Neural cell (in vitro differentiated cells): Measurements from ENCODE around the gene NGB. TPM values are rescaled to one million over a fixed set of nuclear protein-coding genes. Genes with fewer than 3 reads are reported as not detected.

Experiments used
- H2AFZ ChIP-seq: fragments of 200-600, 300-800 bp; sonication (generic), shearing (Covaris generic); 2 replicates; pipeline ENCODE4 v1.6.0; 2014; ENCODE audit warnings: low read depth, mild to moderate bottlenecking, antibody characterized with exemption, low read length, moderate library complexity
- H3F3A ChIP-seq: fragments of 200-600 bp; shearing (Covaris generic); 2 replicates; pipeline ENCODE4 v1.6.1; 2016; ENCODE audit warnings: mild to moderate bottlenecking, moderate library complexity, mixed read lengths, antibody characterized with exemption, low read length; ENCODE audit not compliant: insufficient read depth, poor library complexity, severe bottlenecking
- H3K27ac ChIP-seq: fragments of 200-600, 300-800 bp; sonication (generic), shearing (Covaris generic); 2 replicates; pipeline ENCODE4 v1.5.1; 2014; ENCODE audit warnings: mild to moderate bottlenecking, low read length, moderate library complexity
- H3K27me3 ChIP-seq: fragments of 300-800, 200-600 bp; sonication (generic), shearing (Covaris generic); 2 replicates; pipeline ENCODE4 v1.6.0; 2014; ENCODE audit warnings: mild to moderate bottlenecking, low read depth, low read length, moderate library complexity; ENCODE audit not compliant: insufficient read depth
- H3K36me3 ChIP-seq: fragments of 300-800, 200-600 bp; sonication (generic), shearing (Covaris generic); 2 replicates; pipeline ENCODE4 v1.5.1; 2014; ENCODE audit warnings: mild to moderate bottlenecking, antibody characterized with exemption, low read length, moderate library complexity; ENCODE audit not compliant: insufficient read depth
- H3K4me2 ChIP-seq: fragments of 300-800, 200-600 bp; sonication (generic), shearing (Covaris generic); 2 replicates; pipeline ENCODE4 v1.6.0; 2014; ENCODE audit warnings: mild to moderate bottlenecking, low read length
- H3K4me3 ChIP-seq: fragments of 300-800, 200-600 bp; sonication (generic), shearing (Covaris generic); 2 replicates; pipeline ENCODE4 v1.5.1; 2014; ENCODE audit warnings: mild to moderate bottlenecking, low read length, moderate library complexity
- H3K79me2 ChIP-seq: fragments of 200-600 bp; shearing (Covaris generic); replicated peaks from 2 replicates; pipeline ENCODE4 v1.6.0; 2014; ENCODE audit warnings: mild to moderate bottlenecking, low read length, moderate library complexity; ENCODE audit not compliant: insufficient read depth
- H3K9ac ChIP-seq: fragments of 300-800, 200-600 bp; sonication (generic), shearing (Covaris generic); 2 replicates; pipeline ENCODE4 v1.6.1; 2016; ENCODE audit warnings: mild to moderate bottlenecking, low read length, mixed read lengths
- H3K9me2 ChIP-seq: fragments of 200-600 bp; shearing (Covaris generic); 2 replicates; pipeline ENCODE4 v1.6.1; 2016; ENCODE audit warnings: mild to moderate bottlenecking, low read length, mixed read lengths; ENCODE audit not compliant: insufficient read depth
- H3K9me3 ChIP-seq: fragments of 200-600, 300-800 bp; sonication (generic), shearing (Covaris generic); 2 replicates; pipeline ENCODE4 v1.6.1; 2016; ENCODE audit warnings: mild to moderate bottlenecking, mixed run types, low read length, moderate library complexity, mixed read lengths
- H4K20me1 ChIP-seq: fragments of 200-600 bp; shearing (Covaris generic); 2 replicates; pipeline ENCODE4 v1.6.1; 2016; ENCODE audit warnings: mild to moderate bottlenecking, mixed run types; ENCODE audit not compliant: insufficient read depth
- EP300 ChIP-seq: fragments of 450-650 bp; conservative IDR thresholded peaks from 2 replicates; pipeline ENCODE4 v1.6.1; 2014; ENCODE audit warnings: antibody characterized with exemption, mild to moderate bottlenecking, moderate library complexity; ENCODE audit not compliant: poor library complexity, severe bottlenecking
- EZH2 ChIP-seq: fragments of 200-600, 300-800 bp; shearing (Covaris generic), sonication (generic); IDR thresholded peaks from 2 replicates; pipeline ENCODE4 v1.6.1; 2014; ENCODE audit warnings: antibody characterized with exemption, low read length, borderline replicate concordance, mild to moderate bottlenecking; ENCODE audit not compliant: insufficient read depth, poor library complexity, severe bottlenecking
- MXI1 ChIP-seq: fragments of 450-650 bp; conservative IDR thresholded peaks from 2 replicates; pipeline ENCODE4 v1.6.1; 2014; ENCODE audit warnings: antibody characterized with exemption, mild to moderate bottlenecking; ENCODE audit not compliant: poor library complexity, severe bottlenecking
- POLR2AphosphoS5 ChIP-seq: IDR thresholded peaks from 2 replicates; pipeline ENCODE4 v1.6.1; 2012
- RAD21 ChIP-seq: fragments of 450-650 bp; conservative IDR thresholded peaks from 2 replicates; pipeline ENCODE4 v1.6.1; 2014; ENCODE audit warnings: antibody characterized with exemption, mild to moderate bottlenecking, moderate library complexity
- TAF1 ChIP-seq: IDR thresholded peaks from 2 replicates; pipeline ENCODE4 v1.6.1; 2012; ENCODE audit warnings: low read depth
- polyA plus RNA-seq: library from polyadenylated mRNA; depleted of rRNA; stranded (reverse); fragments of >200 nt; gene quantifications from 2 replicates; pipeline ENCODE4 v1.2.3, GENCODE V29; 2014
- TF ChIP-seq, protein P1 (sequence below): IDR thresholded peaks from 2 replicates; pipeline ENCODE4 v1.6.1; 2012; ENCODE audit warnings: borderline replicate concordance
- TF ChIP-seq, protein P2 (sequence below): fragments of 450-650 bp; IDR thresholded peaks from 2 replicates; pipeline ENCODE4 v1.5.1; 2014; ENCODE audit warnings: antibody characterized with exemption, mild to moderate bottlenecking, moderate library complexity; ENCODE audit not compliant: poor library complexity, severe bottlenecking

Gene NGB
- polyA plus RNA-seq, 1 donor from 2014 or later = 0.87 TPM

- no peak for TF ChIP-seq EZH2
- TF ChIP-seq RAD21 = no peak
Observed at GRCh38 chr14:77230914-77231313, 40.1 kb downstream of the NGB start (continued).

- Histone ChIP-seq H3K36me3 (peaks cover 5% of the 10 kb centered on the region), H3K9me2 (no peaks in the 10 kb centered on the region), H4K20me1 (no peaks in the 10 kb centered on the region), H3K4me3 (no peak overlapping the region), H3K9me3 (peaks cover 5% of the 10 kb centered on the region), H3K9ac (no peak overlapping the region), H3K27ac (no peak overlapping the region), H2AFZ (no peak overlapping the region), H3F3A (no peaks in the 10 kb centered on the region), H3K79me2 (no peaks in the 10 kb centered on the region), H3K27me3 (no peaks in the 10 kb centered on the region), H3K4me2 (no peak overlapping the region)
- TF ChIP-seq TAF1 = no peak
- TF ChIP-seq RAD21 = no peak
- TF ChIP-seq EP300 = no peak
- no peak for TF ChIP-seq EZH2
- TF ChIP-seq, protein P1, sequence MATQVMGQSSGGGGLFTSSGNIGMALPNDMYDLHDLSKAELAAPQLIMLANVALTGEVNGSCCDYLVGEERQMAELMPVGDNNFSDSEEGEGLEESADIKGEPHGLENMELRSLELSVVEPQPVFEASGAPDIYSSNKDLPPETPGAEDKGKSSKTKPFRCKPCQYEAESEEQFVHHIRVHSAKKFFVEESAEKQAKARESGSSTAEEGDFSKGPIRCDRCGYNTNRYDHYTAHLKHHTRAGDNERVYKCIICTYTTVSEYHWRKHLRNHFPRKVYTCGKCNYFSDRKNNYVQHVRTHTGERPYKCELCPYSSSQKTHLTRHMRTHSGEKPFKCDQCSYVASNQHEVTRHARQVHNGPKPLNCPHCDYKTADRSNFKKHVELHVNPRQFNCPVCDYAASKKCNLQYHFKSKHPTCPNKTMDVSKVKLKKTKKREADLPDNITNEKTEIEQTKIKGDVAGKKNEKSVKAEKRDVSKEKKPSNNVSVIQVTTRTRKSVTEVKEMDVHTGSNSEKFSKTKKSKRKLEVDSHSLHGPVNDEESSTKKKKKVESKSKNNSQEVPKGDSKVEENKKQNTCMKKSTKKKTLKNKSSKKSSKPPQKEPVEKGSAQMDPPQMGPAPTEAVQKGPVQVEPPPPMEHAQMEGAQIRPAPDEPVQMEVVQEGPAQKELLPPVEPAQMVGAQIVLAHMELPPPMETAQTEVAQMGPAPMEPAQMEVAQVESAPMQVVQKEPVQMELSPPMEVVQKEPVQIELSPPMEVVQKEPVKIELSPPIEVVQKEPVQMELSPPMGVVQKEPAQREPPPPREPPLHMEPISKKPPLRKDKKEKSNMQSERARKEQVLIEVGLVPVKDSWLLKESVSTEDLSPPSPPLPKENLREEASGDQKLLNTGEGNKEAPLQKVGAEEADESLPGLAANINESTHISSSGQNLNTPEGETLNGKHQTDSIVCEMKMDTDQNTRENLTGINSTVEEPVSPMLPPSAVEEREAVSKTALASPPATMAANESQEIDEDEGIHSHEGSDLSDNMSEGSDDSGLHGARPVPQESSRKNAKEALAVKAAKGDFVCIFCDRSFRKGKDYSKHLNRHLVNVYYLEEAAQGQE = no peak
- no peak for TF ChIP-seq POLR2AphosphoS5
- TF ChIP-seq MXI1 = no peak
- TF ChIP-seq, protein P2, sequence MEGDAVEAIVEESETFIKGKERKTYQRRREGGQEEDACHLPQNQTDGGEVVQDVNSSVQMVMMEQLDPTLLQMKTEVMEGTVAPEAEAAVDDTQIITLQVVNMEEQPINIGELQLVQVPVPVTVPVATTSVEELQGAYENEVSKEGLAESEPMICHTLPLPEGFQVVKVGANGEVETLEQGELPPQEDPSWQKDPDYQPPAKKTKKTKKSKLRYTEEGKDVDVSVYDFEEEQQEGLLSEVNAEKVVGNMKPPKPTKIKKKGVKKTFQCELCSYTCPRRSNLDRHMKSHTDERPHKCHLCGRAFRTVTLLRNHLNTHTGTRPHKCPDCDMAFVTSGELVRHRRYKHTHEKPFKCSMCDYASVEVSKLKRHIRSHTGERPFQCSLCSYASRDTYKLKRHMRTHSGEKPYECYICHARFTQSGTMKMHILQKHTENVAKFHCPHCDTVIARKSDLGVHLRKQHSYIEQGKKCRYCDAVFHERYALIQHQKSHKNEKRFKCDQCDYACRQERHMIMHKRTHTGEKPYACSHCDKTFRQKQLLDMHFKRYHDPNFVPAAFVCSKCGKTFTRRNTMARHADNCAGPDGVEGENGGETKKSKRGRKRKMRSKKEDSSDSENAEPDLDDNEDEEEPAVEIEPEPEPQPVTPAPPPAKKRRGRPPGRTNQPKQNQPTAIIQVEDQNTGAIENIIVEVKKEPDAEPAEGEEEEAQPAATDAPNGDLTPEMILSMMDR = no peak
Observed at GRCh38 chr14:77228056-77228455, 43.0 kb downstream of the NGB start.

- Histone ChIP-seq H3K79me2 (no peaks in the 10 kb centered on the region), H3K4me2 (no peak overlapping the region), H2AFZ (no peak overlapping the region), H4K20me1 (no peaks in the 10 kb centered on the region), H3K9ac (peak overlapping the region; percentile 17), H3K27ac (peak overlapping the region; percentile 28), H3K36me3 (no peaks in the 10 kb centered on the region), H3K9me3 (peaks cover 4% of the 10 kb centered on the region), H3K4me3 (no peak overlapping the region), H3K9me2 (no peaks in the 10 kb centered on the region), H3F3A (no peaks in the 10 kb centered on the region), H3K27me3 (no peaks in the 10 kb centered on the region)
- TF ChIP-seq TAF1 = no peak
- TF ChIP-seq, protein P1 = no peak
- TF ChIP-seq RAD21 = no peak
- no peak for TF ChIP-seq MXI1
- TF ChIP-seq, protein P2 = no peak
- no peak for TF ChIP-seq EP300
Observed at GRCh38 chr14:77225892-77226557, 45.0 kb downstream of the NGB start.
